Activated CD4-positive, CD25-positive, alpha-beta regulatory T cell treated with anti-CD3 and anti-CD28 coated beads, Interleukin-2, amount 50 U/mL, for 24 hours (primary cell): ENCODE data around the gene SEC24B.
A peak's percentile ranks its signal among the peaks of the same experiment; 100 is the strongest.

Source experiments
- ATAC-seq, 2 donors: fragments of 150-1000 bp; cut with Tn5 transposase; one replicate each; pipeline ENCODE4 v1.10.0; 2021; ENCODE audit warnings: mild to moderate bottlenecking in 1 of 2, moderate library complexity in 1 of 2

SEC24B gene

GRCh38 chr4:109433205-109434006, at the start of gene SEC24B:
TSS of gene SEC24B (plus strand) at chr4:109433815. CDS start at chr4:109433870, 55 bp downstream.
- peak; percentile 88 to 89 for ATAC-seq

GRCh38 chr4:109383823-109384222, 49.8 kb upstream of the SEC24B start:
- ATAC-seq = no peak

- no peak for ATAC-seq
Measured at GRCh38 chr4:109385260-109385659, 48.4 kb upstream of the SEC24B start.

GRCh38 chr4:109389369-109390114, 44.1 kb upstream of the SEC24B start:
- ATAC-seq = no peak

GRCh38 chr4:109390115-109390768, 43.4 kb upstream of the SEC24B start:
- no peak for ATAC-seq

- ATAC-seq = no peak
Measured at GRCh38 chr4:109395694-109396093, 37.9 kb upstream of the SEC24B start.

GRCh38 chr4:109398928-109399327, 34.7 kb upstream of the SEC24B start:
- no peak for ATAC-seq

GRCh38 chr4:109406337-109406931, 27.2 kb upstream of the SEC24B start:
- ATAC-seq = no peak

GRCh38 chr4:109407027-109407737, 26.4 kb upstream of the SEC24B start:
- no peak for ATAC-seq

- no peak for ATAC-seq
Measured at GRCh38 chr4:109408711-109409110, 24.9 kb upstream of the SEC24B start.

- no peak for ATAC-seq
Measured at GRCh38 chr4:109410226-109410625, 23.4 kb upstream of the SEC24B start.

- no peak for ATAC-seq
Measured at GRCh38 chr4:109410776-109411175, 22.8 kb upstream of the SEC24B start.

- no peak for ATAC-seq
Measured at GRCh38 chr4:109411964-109412363, 21.7 kb upstream of the SEC24B start.

GRCh38 chr4:109412776-109413175, 20.8 kb upstream of the SEC24B start:
- ATAC-seq = no peak

GRCh38 chr4:109414938-109415337, 18.7 kb upstream of the SEC24B start:
- ATAC-seq = no peak

- no peak for ATAC-seq
Measured at GRCh38 chr4:109418588-109418987, 15.0 kb upstream of the SEC24B start.

- ATAC-seq = no peak
Measured at GRCh38 chr4:109419679-109420078, 13.9 kb upstream of the SEC24B start.

- peak in 1 of 2 donors; percentile 7 for ATAC-seq
Measured at GRCh38 chr4:109424093-109424841, 9.3 kb upstream of the SEC24B start.

- no peak for ATAC-seq
Measured at GRCh38 chr4:109425405-109425804, 8.2 kb upstream of the SEC24B start.

GRCh38 chr4:109429545-109429944, 4.1 kb upstream of the SEC24B start:
- peak; percentile 1 to 30 for ATAC-seq

- no peak for ATAC-seq
Measured at GRCh38 chr4:109432203-109432602, 1.4 kb upstream of the SEC24B start.

GRCh38 chr4:109432696-109433095, 919 bp upstream of the SEC24B start:
- ATAC-seq = no peak
